GM20000 (cell line): ENCODE data around the gene CCDC194.

ENCODE experiments used
- DNase-seq: peaks from one replicate; pipeline ENCODE4 v3.0.0; 2012; ENCODE audit warnings: low spot score
- TF ChIP-seq, protein P1 (sequence below): IDR thresholded peaks from 2 replicates; pipeline ENCODE4 v1.5.1; 2012; ENCODE audit warnings: mild to moderate bottlenecking, control low read depth; ENCODE audit errors: extremely low read depth, missing control alignments

Gene CCDC194

DNA sequence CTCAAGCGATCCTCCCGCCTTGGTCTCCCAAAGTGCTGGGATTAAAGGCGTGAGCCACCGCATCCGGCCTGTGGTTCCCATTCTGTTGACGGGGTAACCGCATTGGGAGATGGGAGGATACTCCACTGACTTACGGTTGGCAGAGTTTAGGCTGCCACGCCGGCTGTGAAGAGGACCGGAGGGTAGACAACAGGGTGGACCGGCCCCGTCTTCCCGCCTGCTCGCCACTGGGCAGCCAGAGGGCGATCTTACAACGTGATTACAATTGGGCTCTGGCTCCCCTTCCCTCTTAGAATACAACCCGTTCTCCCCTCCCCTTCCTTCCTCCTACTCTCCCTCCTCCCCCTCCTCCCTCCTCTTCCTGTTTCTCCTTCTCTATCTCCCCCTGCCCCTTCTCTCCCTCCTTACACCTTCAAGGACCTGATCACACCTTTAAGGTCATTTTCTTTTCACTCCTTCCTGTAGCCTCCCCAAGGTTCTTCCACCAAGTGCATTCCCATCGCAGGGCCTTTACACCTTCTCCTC is 957 bp upstream of the CCDC194 start:
- DNase-seq = peak; percentile 81
- TF ChIP-seq, protein P1, sequence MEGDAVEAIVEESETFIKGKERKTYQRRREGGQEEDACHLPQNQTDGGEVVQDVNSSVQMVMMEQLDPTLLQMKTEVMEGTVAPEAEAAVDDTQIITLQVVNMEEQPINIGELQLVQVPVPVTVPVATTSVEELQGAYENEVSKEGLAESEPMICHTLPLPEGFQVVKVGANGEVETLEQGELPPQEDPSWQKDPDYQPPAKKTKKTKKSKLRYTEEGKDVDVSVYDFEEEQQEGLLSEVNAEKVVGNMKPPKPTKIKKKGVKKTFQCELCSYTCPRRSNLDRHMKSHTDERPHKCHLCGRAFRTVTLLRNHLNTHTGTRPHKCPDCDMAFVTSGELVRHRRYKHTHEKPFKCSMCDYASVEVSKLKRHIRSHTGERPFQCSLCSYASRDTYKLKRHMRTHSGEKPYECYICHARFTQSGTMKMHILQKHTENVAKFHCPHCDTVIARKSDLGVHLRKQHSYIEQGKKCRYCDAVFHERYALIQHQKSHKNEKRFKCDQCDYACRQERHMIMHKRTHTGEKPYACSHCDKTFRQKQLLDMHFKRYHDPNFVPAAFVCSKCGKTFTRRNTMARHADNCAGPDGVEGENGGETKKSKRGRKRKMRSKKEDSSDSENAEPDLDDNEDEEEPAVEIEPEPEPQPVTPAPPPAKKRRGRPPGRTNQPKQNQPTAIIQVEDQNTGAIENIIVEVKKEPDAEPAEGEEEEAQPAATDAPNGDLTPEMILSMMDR = peak; percentile 65

DNA sequence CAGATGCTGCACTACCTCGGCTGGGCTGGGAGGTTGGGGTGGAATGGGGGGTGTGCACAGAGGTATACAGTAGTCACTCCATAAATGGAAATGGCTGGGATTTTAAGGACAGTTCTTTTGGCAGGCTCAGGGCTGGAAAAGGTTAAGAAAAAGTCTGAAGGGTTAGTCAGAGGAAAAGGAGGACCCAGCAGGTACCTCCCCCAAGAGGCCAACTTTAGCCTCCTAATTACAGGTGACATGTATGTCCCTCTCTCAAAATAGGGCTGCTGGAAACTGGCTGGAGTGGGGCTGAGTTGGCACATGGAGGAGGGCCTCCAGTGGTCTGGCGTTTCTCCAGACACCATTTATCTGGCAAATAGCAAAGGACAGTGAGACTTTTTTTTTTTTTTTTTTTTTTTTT is 994 bp downstream of the CCDC194 start:
- DNase-seq = no peak
- TF ChIP-seq, protein P1 = no peak

DNA sequence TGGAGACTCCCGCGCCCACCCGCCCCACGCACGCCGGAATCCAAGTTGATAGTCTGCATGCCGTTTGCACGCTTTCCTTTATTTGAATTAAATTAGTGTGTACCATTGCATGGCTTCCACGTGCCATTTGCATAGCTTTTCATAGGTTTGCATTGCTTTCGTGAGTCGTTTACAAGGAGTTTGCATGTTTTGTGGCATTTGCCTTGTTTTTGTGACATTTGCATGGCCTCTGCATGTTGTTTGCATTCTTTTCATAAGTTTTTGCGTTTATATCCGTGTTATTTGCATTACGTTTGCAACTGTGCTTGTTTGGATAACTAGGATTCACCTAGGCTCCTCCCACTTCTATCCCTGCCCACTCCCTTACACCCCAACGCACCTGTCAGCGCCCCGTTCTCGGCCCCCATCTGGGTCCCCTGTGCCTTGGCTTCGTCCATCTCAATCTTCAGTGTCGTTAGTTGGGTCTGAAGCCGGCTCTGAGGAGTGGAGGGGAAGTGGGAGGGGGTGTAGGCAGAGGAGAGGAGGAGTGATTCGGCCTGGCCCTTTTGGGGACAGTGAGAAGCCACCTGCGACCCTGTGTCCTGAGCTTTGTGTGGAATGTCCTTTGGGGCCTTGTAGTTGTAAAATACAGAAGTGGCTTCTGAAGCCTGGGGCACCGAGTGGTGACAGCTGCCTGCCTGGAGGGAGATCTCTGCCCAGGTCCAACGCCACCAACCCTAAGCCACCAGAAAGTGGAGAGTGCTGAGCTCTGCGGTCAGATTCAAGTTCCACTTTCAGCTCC is 2.4 kb downstream of the CCDC194 start:
- TF ChIP-seq, protein P1 = no peak
- peak; percentile 52 for DNase-seq

DNA sequence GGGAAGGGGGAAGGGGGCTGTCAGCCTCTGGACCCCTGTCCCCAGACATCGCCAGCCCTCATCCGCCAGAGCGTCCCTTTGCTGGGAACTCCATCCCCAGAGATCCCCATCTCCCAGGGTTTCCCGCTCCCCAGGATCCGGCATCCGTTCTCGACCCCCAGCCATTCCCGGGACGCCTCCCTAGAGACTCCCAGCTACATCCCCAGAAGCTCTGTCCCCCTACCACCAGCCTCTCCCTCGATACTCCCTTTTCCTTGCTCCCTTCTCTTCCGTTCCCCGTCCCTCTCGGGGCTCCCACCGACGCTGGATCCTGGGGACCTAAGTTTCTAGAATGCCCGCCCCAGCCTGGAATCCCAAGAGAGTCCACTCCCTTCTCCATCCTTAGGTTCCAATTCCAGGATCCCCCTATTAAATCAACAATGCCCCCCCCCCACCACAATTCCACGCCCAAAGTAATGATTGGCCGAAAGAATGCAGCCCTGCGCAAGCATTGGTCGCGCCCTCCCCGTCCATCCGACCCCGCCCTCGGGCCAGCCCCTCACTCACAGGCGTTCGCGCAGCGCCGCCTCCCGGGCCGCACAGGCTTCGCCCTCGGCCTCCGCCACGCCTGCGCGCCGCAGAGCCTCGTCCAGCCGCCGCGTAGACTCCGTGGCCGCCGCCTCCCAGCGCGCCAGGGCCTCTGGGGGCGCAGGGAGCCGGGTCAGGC is 3.2 kb downstream of the CCDC194 start:
- peak; percentile 99 for DNase-seq
- TF ChIP-seq, protein P1 = peak; percentile 78

DNA sequence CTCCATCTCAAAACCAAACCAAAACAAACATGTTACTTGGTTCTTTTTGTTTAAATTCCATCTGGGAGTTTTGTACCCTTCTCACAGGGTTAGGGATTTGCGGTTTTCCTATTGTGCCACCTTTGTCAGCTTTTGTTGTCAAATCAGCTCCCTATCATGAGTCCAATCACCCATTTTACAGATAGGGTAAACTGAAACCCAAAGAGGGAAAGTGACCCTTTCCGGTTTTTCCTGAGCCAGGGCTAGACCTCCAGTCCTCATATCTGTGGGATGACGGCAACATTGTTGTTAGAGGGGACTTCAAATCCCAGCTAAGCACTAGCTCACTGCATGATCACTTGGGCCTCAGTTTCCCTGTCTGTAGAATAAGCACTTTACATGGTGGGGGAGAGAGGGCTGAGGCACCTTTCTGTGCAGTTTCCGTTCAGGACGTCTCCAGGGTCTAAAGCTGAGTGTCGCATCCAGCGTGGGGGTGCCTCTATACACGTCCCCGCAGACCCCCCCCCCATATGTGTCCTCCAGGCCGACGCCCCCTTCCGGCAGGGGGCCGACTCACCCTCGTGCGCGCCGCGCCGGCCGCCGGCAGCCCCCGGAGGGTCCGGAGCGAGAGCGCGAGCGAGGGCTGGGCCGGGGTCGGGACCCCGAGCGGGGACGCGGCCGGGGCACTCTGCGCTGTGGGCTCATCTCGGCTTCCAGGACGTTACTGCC is 3.9 kb downstream of the CCDC194 start:
- DNase-seq = no peak
- TF ChIP-seq, protein P1 = no peak

DNA sequence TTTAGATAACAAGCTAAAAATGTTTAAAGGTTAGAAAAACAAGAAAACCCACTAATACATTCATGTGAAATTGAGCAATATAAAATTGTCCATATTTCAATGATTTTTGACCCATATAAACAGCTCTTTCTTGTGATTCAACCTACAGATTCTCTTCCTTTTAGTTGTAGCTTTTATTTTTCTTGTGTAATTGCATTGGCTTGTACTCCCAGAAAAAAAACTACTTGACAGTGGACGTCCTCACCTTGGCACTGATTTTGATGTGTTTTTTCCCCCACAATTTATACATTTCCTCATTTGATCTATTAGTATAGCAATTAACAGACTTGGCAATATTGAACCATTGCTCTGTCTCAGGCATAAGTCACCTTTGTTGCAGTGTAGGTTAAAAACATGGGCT is 4.7 kb downstream of the CCDC194 start:
- no peak for DNase-seq
- TF ChIP-seq, protein P1 = no peak
